ENCODE data around the gene SKAP1. TPM values are rescaled to one million over a fixed set of nuclear protein-coding genes. Genes with fewer than 3 reads are reported as not detected.

Gene SKAP1
- 0.12 TPM in 1 of 5 replicates, not detected in the others for total RNA-seq (2022; extraction: Qiagen RNA extraction)

GRCh38 chr17:48429638-48430586 lies at the start of gene SKAP1:
Gene SKAP1 (minus strand): TSS chr17:48430214.

GRCh38 chr17:48107137-48108055 lies 322.6 kb downstream of the SKAP1 start, which contains the start of gene SNX11:
Gene SNX11 (plus strand): TSS chr17:48107766. CDS start chr17:48112044, 4,278 bp downstream.

GRCh38 chr17:48101012-48101720 lies 328.8 kb downstream of the SKAP1 start, which contains the start of gene CBX1:
Gene CBX1 (minus strand): TSS chr17:48101478. CDS start chr17:48077004, 24,474 bp downstream.

Other genes starting within 250 kb of the SKAP1 start
- not detected in 5 replicates for gene HOXB1, start 100.8 kb upstream of the SKAP1 start, total RNA-seq (2022; extraction: Qiagen RNA extraction)
- 0.31 to 0.64 TPM (median 0.49 TPM) in 5 replicates for gene HOXB2, start 114.9 kb upstream of the SKAP1 start, total RNA-seq (2022; extraction: Qiagen RNA extraction)
- gene HOXB4, start 148.1 kb upstream of the SKAP1 start, total RNA-seq (2022; extraction: Qiagen RNA extraction) = 0.11 to 0.17 TPM (median 0.12 TPM) in 5 replicates
- 4.4 to 5.7 TPM (median 4.7 TPM) in 5 replicates for gene HOXB3, start 160.0 kb upstream of the SKAP1 start, total RNA-seq (2022; extraction: Qiagen RNA extraction)
- 1.2 to 2.3 TPM (median 2.1 TPM) in 5 replicates for gene HOXB5, start 163.6 kb upstream of the SKAP1 start, total RNA-seq (2022; extraction: Qiagen RNA extraction)
- 3.5 to 5.2 TPM (median 4.3 TPM) in 5 replicates for gene HOXB6, start 174.8 kb upstream of the SKAP1 start, total RNA-seq (2022; extraction: Qiagen RNA extraction)
- 29.4 to 32.5 TPM (median 32.2 TPM) in 5 replicates for gene HOXB7, start 180.8 kb upstream of the SKAP1 start, total RNA-seq (2022; extraction: Qiagen RNA extraction)
- 5.5 to 7.1 TPM (median 6.0 TPM) in 5 replicates for gene HOXB8, start 185.1 kb upstream of the SKAP1 start, total RNA-seq (2022; extraction: Qiagen RNA extraction)
- gene HOXB9, start 196.1 kb upstream of the SKAP1 start, total RNA-seq (2022; extraction: Qiagen RNA extraction) = 6.4 to 7.2 TPM (median 6.9 TPM) in 5 replicates